SK-N-SH treated with all-trans-retinoic acid at 6 μM for 48 hours (cell line): ENCODE measurements around the gene SORCS2.

Experiments used
- CSDC2 ChIP-seq: fragments of 250-450 bp; sonication (Bioruptor Pico); IDR thresholded peaks from 2 replicates; pipeline ENCODE4 v1.5.0; 2020; ENCODE audit warnings: mild to moderate bottlenecking, moderate library complexity
- ESRRG ChIP-seq: fragments of 250-450 bp; sonication (Bioruptor Pico); IDR thresholded peaks from 2 replicates; pipeline ENCODE4 v1.6.1; 2021; ENCODE audit warnings: mild to moderate bottlenecking
- ISL1 ChIP-seq: fragments of 250-450 bp; sonication (Bioruptor Pico); IDR thresholded peaks from 2 replicates; pipeline ENCODE4 v2.1.2; 2022; ENCODE audit warnings: mild to moderate bottlenecking, moderate library complexity
- PPARA ChIP-seq: fragments of 250-450 bp; sonication (Bioruptor Pico); IDR thresholded peaks from 2 replicates; pipeline ENCODE4 v1.5.0; 2020; ENCODE audit warnings: mild to moderate bottlenecking, borderline replicate concordance
- RARB ChIP-seq: fragments of 250-450 bp; sonication (Bioruptor Pico); IDR thresholded peaks from 2 replicates; pipeline ENCODE4 v1.8.0; 2021; ENCODE audit warnings: mild to moderate bottlenecking, moderate library complexity
- SNAI2 ChIP-seq: fragments of 250-450 bp; sonication (Bioruptor Pico); IDR thresholded peaks from 2 replicates; pipeline ENCODE4 v1.5.0; 2020; ENCODE audit warnings: mild to moderate bottlenecking, moderate library complexity
- ZC3H10 ChIP-seq: fragments of 250-450 bp; sonication (Bioruptor Pico); IDR thresholded peaks from 2 replicates; pipeline ENCODE4 v1.5.1; 2021; ENCODE audit warnings: mild to moderate bottlenecking, moderate library complexity
- ZFP30 ChIP-seq: fragments of 450-650 bp; formaldehyde crosslinking; IDR thresholded peaks from 2 replicates; pipeline ENCODE4 v1.5.0; 2022; ENCODE audit warnings: mild to moderate bottlenecking, moderate library complexity
- ZNF565 ChIP-seq: fragments of 450-650 bp; formaldehyde crosslinking; conservative IDR thresholded peaks from 2 replicates; pipeline ENCODE4 v1.5.0; 2020; ENCODE audit warnings: low read depth, mild to moderate bottlenecking, moderate library complexity
- ZNF8 ChIP-seq: fragments of 450-650 bp; formaldehyde crosslinking; IDR thresholded peaks from 2 replicates; pipeline ENCODE4 v1.5.0; 2020; ENCODE audit warnings: mild to moderate bottlenecking, moderate library complexity
- TF ChIP-seq, protein P1 (sequence below): fragments of 250-450 bp; sonication (Bioruptor Pico); IDR thresholded peaks from 2 replicates; pipeline ENCODE4 v1.5.1; 2020; ENCODE audit warnings: low read depth, mild to moderate bottlenecking, moderate library complexity
- TF ChIP-seq, protein P2 (sequence below): fragments of 250-450 bp; sonication (Bioruptor Pico); IDR thresholded peaks from 2 replicates; pipeline ENCODE4 v1.8.0; 2020; ENCODE audit warnings: mild to moderate bottlenecking, moderate library complexity, borderline replicate concordance
- TF ChIP-seq, protein P3 (sequence below): fragments of 250-450 bp; sonication (Bioruptor Pico); IDR thresholded peaks from 2 replicates; pipeline ENCODE4 v1.5.0; 2020; ENCODE audit warnings: mild to moderate bottlenecking, moderate library complexity

DNA sequence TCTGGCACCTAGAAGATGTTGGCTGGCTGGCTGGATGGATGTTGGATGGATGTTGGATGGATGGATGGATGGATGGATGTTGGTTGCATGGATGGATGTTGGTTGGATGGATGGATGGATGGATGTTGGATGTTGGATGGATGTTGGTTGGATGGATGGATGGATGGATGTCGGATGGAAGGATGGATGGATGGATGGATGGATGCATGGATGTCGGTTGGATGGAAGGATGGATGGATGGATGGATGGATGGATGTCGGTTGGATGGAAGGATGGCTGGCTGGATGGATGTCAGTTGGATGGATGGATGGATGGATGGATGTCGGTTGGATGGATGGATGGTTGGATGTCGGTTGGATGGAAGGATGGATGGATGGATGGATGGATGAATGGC lies 145.7 kb downstream of the SORCS2 start:
- TF ChIP-seq, protein P1, sequence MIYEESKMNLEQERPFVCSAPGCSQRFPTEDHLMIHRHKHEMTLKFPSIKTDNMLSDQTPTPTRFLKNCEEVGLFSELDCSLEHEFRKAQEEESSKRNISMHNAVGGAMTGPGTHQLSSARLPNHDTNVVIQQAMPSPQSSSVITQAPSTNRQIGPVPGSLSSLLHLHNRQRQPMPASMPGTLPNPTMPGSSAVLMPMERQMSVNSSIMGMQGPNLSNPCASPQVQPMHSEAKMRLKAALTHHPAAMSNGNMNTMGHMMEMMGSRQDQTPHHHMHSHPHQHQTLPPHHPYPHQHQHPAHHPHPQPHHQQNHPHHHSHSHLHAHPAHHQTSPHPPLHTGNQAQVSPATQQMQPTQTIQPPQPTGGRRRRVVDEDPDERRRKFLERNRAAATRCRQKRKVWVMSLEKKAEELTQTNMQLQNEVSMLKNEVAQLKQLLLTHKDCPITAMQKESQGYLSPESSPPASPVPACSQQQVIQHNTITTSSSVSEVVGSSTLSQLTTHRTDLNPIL (CRISPR knock-in tag) = no peak
- TF ChIP-seq, protein P2, sequence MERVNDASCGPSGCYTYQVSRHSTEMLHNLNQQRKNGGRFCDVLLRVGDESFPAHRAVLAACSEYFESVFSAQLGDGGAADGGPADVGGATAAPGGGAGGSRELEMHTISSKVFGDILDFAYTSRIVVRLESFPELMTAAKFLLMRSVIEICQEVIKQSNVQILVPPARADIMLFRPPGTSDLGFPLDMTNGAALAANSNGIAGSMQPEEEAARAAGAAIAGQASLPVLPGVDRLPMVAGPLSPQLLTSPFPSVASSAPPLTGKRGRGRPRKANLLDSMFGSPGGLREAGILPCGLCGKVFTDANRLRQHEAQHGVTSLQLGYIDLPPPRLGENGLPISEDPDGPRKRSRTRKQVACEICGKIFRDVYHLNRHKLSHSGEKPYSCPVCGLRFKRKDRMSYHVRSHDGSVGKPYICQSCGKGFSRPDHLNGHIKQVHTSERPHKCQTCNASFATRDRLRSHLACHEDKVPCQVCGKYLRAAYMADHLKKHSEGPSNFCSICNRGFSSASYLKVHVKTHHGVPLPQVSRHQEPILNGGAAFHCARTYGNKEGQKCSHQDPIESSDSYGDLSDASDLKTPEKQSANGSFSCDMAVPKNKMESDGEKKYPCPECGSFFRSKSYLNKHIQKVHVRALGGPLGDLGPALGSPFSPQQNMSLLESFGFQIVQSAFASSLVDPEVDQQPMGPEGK = no peak
- TF ChIP-seq, protein P3, sequence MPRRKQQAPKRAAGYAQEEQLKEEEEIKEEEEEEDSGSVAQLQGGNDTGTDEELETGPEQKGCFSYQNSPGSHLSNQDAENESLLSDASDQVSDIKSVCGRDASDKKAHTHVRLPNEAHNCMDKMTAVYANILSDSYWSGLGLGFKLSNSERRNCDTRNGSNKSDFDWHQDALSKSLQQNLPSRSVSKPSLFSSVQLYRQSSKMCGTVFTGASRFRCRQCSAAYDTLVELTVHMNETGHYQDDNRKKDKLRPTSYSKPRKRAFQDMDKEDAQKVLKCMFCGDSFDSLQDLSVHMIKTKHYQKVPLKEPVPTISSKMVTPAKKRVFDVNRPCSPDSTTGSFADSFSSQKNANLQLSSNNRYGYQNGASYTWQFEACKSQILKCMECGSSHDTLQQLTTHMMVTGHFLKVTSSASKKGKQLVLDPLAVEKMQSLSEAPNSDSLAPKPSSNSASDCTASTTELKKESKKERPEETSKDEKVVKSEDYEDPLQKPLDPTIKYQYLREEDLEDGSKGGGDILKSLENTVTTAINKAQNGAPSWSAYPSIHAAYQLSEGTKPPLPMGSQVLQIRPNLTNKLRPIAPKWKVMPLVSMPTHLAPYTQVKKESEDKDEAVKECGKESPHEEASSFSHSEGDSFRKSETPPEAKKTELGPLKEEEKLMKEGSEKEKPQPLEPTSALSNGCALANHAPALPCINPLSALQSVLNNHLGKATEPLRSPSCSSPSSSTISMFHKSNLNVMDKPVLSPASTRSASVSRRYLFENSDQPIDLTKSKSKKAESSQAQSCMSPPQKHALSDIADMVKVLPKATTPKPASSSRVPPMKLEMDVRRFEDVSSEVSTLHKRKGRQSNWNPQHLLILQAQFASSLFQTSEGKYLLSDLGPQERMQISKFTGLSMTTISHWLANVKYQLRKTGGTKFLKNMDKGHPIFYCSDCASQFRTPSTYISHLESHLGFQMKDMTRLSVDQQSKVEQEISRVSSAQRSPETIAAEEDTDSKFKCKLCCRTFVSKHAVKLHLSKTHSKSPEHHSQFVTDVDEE = no peak
- TF ChIP-seq ESRRG (CRISPR knock-in tag) = no peak
- TF ChIP-seq CSDC2 = no peak
- TF ChIP-seq ZNF8 (CRISPR knock-in tag) = no peak
- TF ChIP-seq ISL1 (CRISPR knock-in tag) = no peak
- TF ChIP-seq ZFP30 (CRISPR knock-in tag) = no peak
- TF ChIP-seq RARB (CRISPR knock-in tag) = no peak
- no peak for TF ChIP-seq ZC3H10 (CRISPR knock-in tag)
- TF ChIP-seq ZNF565 = no peak
- TF ChIP-seq SNAI2 (CRISPR knock-in tag) = no peak
- no peak for TF ChIP-seq PPARA (CRISPR knock-in tag)
